Calu3 (cell line): ENCODE data around the gene QKI. TPM values are rescaled to one million over a fixed set of nuclear protein-coding genes. Genes with fewer than 3 reads are reported as not detected.

Experiments used
- BruUV-seq: library from RNA; stranded (reverse); fragments of 400-500 nt; replicated peaks from 2 replicates; lab custom pipeline; 2021; lab: Mats Ljungman, UMichigan
- CTCF ChIA-PET: fragments of 300-600 bp; sonication (Branson Sonifier 250); formaldehyde crosslinking; loops from one replicate; lab custom pipeline; 2022; ENCODE audit warnings: antibody characterized with exemption; lab: Charles Lee
- DNase-seq: peaks from one replicate; pipeline ENCODE4 v3.0.0; 2022
- H3K27ac Mint-ChIP-seq: one replicate; pipeline ENCODE4 v1.8.0; 2022; ENCODE audit warnings: mixed read lengths; ENCODE audit not compliant: unreplicated experiment
- H3K27me3 Mint-ChIP-seq: one replicate; pipeline ENCODE4 v1.8.0; 2022; ENCODE audit warnings: mixed read lengths; ENCODE audit not compliant: unreplicated experiment
- H3K36me3 Mint-ChIP-seq: one replicate; pipeline ENCODE4 v1.8.0; 2022; ENCODE audit warnings: mild to moderate bottlenecking, moderate library complexity, mixed read lengths; ENCODE audit not compliant: insufficient read depth, unreplicated experiment
- H3K4me1 Mint-ChIP-seq: one replicate; pipeline ENCODE4 v1.8.0; 2022; ENCODE audit warnings: mild to moderate bottlenecking, low read depth, mixed read lengths; ENCODE audit not compliant: unreplicated experiment
- H3K4me3 Mint-ChIP-seq: one replicate; pipeline ENCODE4 v1.8.0; 2022; ENCODE audit warnings: mild to moderate bottlenecking, low read depth, moderate library complexity, mixed read lengths; ENCODE audit not compliant: unreplicated experiment
- H3K9me3 Mint-ChIP-seq: one replicate; pipeline ENCODE4 v1.8.0; 2022; ENCODE audit warnings: low read depth, mixed read lengths; ENCODE audit not compliant: unreplicated experiment
- CTCF ChIP-seq: fragments of 200-600 bp; IDR thresholded peaks from one replicate; pipeline ENCODE4 v1.8.0; 2022; ENCODE audit warnings: antibody characterized with exemption; ENCODE audit not compliant: unreplicated experiment
- intact Hi-C: fragments of 100-400 bp; cut with micrococcal nuclease; formaldehyde crosslinking; loops from one replicate; pipeline ENCODE4 v1.10.0; 2022; ENCODE audit not compliant: unreplicated experiment
- total RNA-seq: library from RNA; stranded (reverse); gene quantifications from 2 replicates; pipeline ENCODE4 v1.2.3, GENCODE V29; 2022

QKI gene
- total RNA-seq, 1 experiment from 2014 or later = 131 TPM

- TF ChIP-seq CTCF = no peak
- H3K36me3 Mint-ChIP-seq = peaks cover 70% of the 10 kb centered on the region
- peak overlapping the region; percentile 92 for H3K27ac Mint-ChIP-seq
- H3K4me3 Mint-ChIP-seq = peak overlapping the region; percentile 83
- CTCF ChIA-PET = interaction anchor here (0.7 to 1.0 kb wide), 2 partner anchors 289 to 1580 kb away, joined by 3 to 4 read pairs; no protein-coding TSS in a partner anchor
- peak; percentile 69 for DNase-seq
- H3K4me1 Mint-ChIP-seq = peaks cover 20% of the 10 kb centered on the region
- intact Hi-C loops = loop anchor here (2.0 to 5.0 kb wide), 4 partner anchors 96 to 559 kb away; no protein-coding TSS in a partner anchor
- H3K9me3 Mint-ChIP-seq = no peaks in the 10 kb centered on the region
- no peaks in the 10 kb centered on the region for H3K27me3 Mint-ChIP-seq
- TSS peak; percentile 44 for BruUV-seq
These were observed 2.2 kb downstream of the QKI start for GRCh38 chr6:163416557-163417253.

- Mint-ChIP-seq H3K27ac (peak overlapping the region; percentile 92), H3K4me3 (peak overlapping the region; percentile 83), H3K27me3 (no peaks in the 10 kb centered on the region), H3K4me1 (peaks cover 20% of the 10 kb centered on the region), H3K9me3 (no peaks in the 10 kb centered on the region), H3K36me3 (peaks cover 70% of the 10 kb centered on the region)
- DNase-seq = no peak
- no peak for TF ChIP-seq CTCF
- BruUV-seq = no TSS peak
- intact Hi-C loops = loop anchor here (2.0 to 5.0 kb wide), 4 partner anchors 95 to 560 kb away; no protein-coding TSS in a partner anchor
- CTCF ChIA-PET = interaction anchor here (0.6 kb wide), 2 partner anchors 186 to 199 kb away, joined by 3 read pairs; no protein-coding TSS in a partner anchor
These were observed 3.1 kb downstream of the QKI start for GRCh38 chr6:163417595-163417994.

GRCh38 chr6:163418311-163419029 is 4.0 kb downstream of the QKI start:
- Mint-ChIP-seq H3K27me3 (no peaks in the 10 kb centered on the region), H3K36me3 (peaks cover 61% of the 10 kb centered on the region), H3K9me3 (no peaks in the 10 kb centered on the region), H3K4me3 (peak overlapping the region; percentile 83), H3K27ac (peak overlapping the region; percentile 95), H3K4me1 (peaks cover 26% of the 10 kb centered on the region)
- no peak for DNase-seq
- no TSS peak for BruUV-seq
- TF ChIP-seq CTCF = no peak
- intact Hi-C loops = loop anchor here (2.0 to 5.0 kb wide), 3 partner anchors 94 to 561 kb away; no protein-coding TSS in a partner anchor
- CTCF ChIA-PET = interaction anchor here (0.5 to 0.6 kb wide), 2 partner anchors 154 to 198 kb away, joined by 3 read pairs; no protein-coding TSS in a partner anchor
